Testis (tissue), 3 donors: ENCODE results near the gene KCTD13. TPM values are rescaled to one million over a fixed set of nuclear protein-coding genes. Genes with fewer than 3 reads are reported as not detected.
A peak's percentile ranks its signal among the peaks of the same experiment; 100 is the strongest.

Experiments
- DNase-seq: peaks from one replicate; pipeline ENCODE4 v3.0.0-alpha.2; 2019
- H3K27ac ChIP-seq, 2 donors: fragments of 200-600 bp; sonication (generic); one replicate each; pipeline ENCODE4 v1.5.1; 2019
- H3K27me3 ChIP-seq: fragments of 200-600 bp; sonication (generic); one replicate; pipeline ENCODE4 v1.5.1; 2019
- H3K36me3 ChIP-seq: fragments of 200-600 bp; sonication (generic); one replicate; pipeline ENCODE4 v1.5.1; 2017; ENCODE audit warnings: low read depth; ENCODE audit errors: missing control alignments
- H3K4me1 ChIP-seq: fragments of 200-600 bp; sonication (generic); one replicate; pipeline ENCODE4 v1.5.1; 2019
- H3K4me3 ChIP-seq, 2 donors: fragments of 200-600 bp; sonication (generic); one replicate each; pipeline ENCODE4 v1.5.1; 2017 to 2019
- H3K9me3 ChIP-seq: fragments of 200-600 bp; sonication (generic); one replicate; pipeline ENCODE4 v1.5.1; 2017
- CTCF ChIP-seq, 3 experiments: fragments of 450-650 bp in 2 of 3; fragments of 200-600 bp in 1 of 3; sonication (generic) in 1 of 3; IDR thresholded peaks; one replicate each; pipeline ENCODE4 v1.5.1; 2016 to 2019; ENCODE audit warnings: antibody characterized with exemption in 3 of 3, mild to moderate bottlenecking in 2 of 3, moderate library complexity in 1 of 3
- POLR2A ChIP-seq: fragments of 450-650 bp; IDR thresholded peaks from one replicate; pipeline ENCODE4 v1.6.1; 2017; ENCODE audit warnings: antibody characterized with exemption, mild to moderate bottlenecking, moderate library complexity
- WGBS, 2 donors: methylation state at CpG; one replicate each; pipeline ENCODE4 v1.1.5; 2018; 5-methylcytosine and 5-hydroxymethylcytosine counted together
- intact Hi-C: fragments of 100-400 bp; cut with DNase I; formaldehyde crosslinking; loops from one replicate; pipeline ENCODE4 v1.15.1; 2023; ENCODE audit warnings: low total_unique reads
- polyA plus RNA-seq: library from polyadenylated mRNA; stranded (reverse); fragments of 350-450 nt; fragmentation: Illumina TruSeq; extraction: RNeasy Lipid Tissue Mini Kit (QIAGEN cat#74804); gene quantifications from one replicate; pipeline ENCODE4 v1.2.3, GENCODE V29; 2014; ENCODE audit warnings: low read depth, low replicate concordance; ENCODE audit not compliant: insufficient read depth
- total RNA-seq, 2 donors: library from RNA; depleted of rRNA; stranded (reverse); fragments of >200 nt; gene quantifications; one replicate each; pipeline ENCODE4 v1.2.3, GENCODE V29; 2016

The KCTD13 gene
- total and polyA plus RNA-seq, 3 donors from 2014 or later: 126 to 241 (median 202) TPM

- H3K36me3 ChIP-seq: no peaks in the 10 kb centered on the region
- H3K4me3 ChIP-seq: peak overlapping the region; percentile 66 to 82
- intact Hi-C loops: no loop called here
- DNase-seq: peak; percentile 40
- H3K9me3 ChIP-seq: no peaks in the 10 kb centered on the region
- H3K27ac ChIP-seq: peak overlapping the region; percentile 80 to 91
- H3K27me3 ChIP-seq: no peaks in the 10 kb centered on the region
- WGBS, 2 donors: 1 to 4% methylated on average over 12 of the region's 12 CpGs
- peaks cover 16% of the 10 kb centered on the region for H3K4me1 ChIP-seq
- no peak for TF ChIP-seq CTCF (IDR thresholded peaks at IDR 0.05)
- TF ChIP-seq POLR2A: no peak
These were observed 656 bp upstream of the KCTD13 start for GRCh38 chr16:29926711-29927052.

GRCh38 chr16:29925105-29925756, 795 bp downstream of the KCTD13 start:
- no peak for TF ChIP-seq CTCF (IDR thresholded peaks at IDR 0.05)
- TF ChIP-seq POLR2A: no peak
- Histone ChIP-seq H3K27ac (peak overlapping the region; percentile 72 to 91), H3K27me3 (no peaks in the 10 kb centered on the region), H3K4me1 (peaks cover 26% of the 10 kb centered on the region), H3K9me3 (no peaks in the 10 kb centered on the region), H3K4me3 (peak overlapping the region; percentile 66 to 82), H3K36me3 (no peaks in the 10 kb centered on the region)
- intact Hi-C loops: no loop called here
- DNase-seq: no peak
- 2 to 4% methylated on average over 9 of the region's 9 CpGs for WGBS, 2 donors

GRCh38 chr16:29922986-29923501, 3.0 kb downstream of the KCTD13 start:
- intact Hi-C loops: no loop called here
- WGBS, 2 donors: 83 to 94% methylated on average over 6 to 12 of the region's 12 CpGs
- TF ChIP-seq CTCF (IDR thresholded peaks at IDR 0.05) (no peak), POLR2A (no peak)

GRCh38 chr16:29922326-29922725, 3.7 kb downstream of the KCTD13 start:
- Histone ChIP-seq H3K27me3 (no peaks in the 10 kb centered on the region), H3K27ac (peak overlapping the region; percentile 64 to 65)

More at GRCh38 chr16:29922986-29923501, 3.0 kb downstream of the KCTD13 start:
- no peak for DNase-seq
- Histone ChIP-seq H3K4me1 (peaks cover 26% of the 10 kb centered on the region), H3K27me3 (no peaks in the 10 kb centered on the region), H3K27ac (peak overlapping the region; percentile 63 to 64), H3K4me3 (no peak overlapping the region), H3K36me3 (no peaks in the 10 kb centered on the region), H3K9me3 (no peaks in the 10 kb centered on the region)

More at GRCh38 chr16:29922326-29922725, 3.7 kb downstream of the KCTD13 start:
- no peak for TF ChIP-seq CTCF (IDR thresholded peaks at IDR 0.05)
- TF ChIP-seq POLR2A: no peak
- Histone ChIP-seq H3K4me3 (no peak overlapping the region), H3K4me1 (peaks cover 25% of the 10 kb centered on the region), H3K36me3 (peaks cover 2% of the 10 kb centered on the region), H3K9me3 (no peaks in the 10 kb centered on the region)
- WGBS, 2 donors: 65 to 70% methylated on average over 2 of the region's 2 CpGs
- peak; percentile 61 for DNase-seq
- intact Hi-C loops: no loop called here
